GM19467 (cell line): Measurements from ENCODE around the gene TJP2.

Experiments
- ATAC-seq: cut with Tn5 transposase; IDR thresholded peaks from one replicate; pipeline ENCODE4 v1.9.1; 2021; ENCODE audit warnings: mild to moderate bottlenecking, moderate library complexity; ENCODE audit not compliant: unreplicated experiment

Gene TJP2

DNA sequence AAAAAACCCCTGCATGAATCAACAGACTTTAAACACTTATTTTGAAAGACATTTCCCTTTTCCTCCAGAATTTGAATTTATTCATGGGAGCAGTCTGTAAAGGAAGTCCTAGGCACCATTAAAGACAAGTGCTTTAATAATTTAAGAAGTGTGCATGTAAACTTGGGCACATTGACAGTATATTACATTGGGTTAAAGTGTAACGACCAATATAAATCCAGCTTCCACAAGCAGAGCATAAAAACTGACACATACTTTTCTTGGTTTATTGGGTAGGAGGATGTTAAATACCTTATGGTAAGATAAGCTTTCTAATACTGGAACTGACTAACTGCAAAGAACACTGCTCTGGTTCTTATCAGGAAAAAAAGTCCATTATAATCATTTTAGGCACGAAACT lies 149.8 kb downstream of the TJP2 start:
- no peak for ATAC-seq
